HG02571 (cell line): ENCODE data around the gene LAMP2.
"Not testable (repeated sequence)": the region's sequence is repeated elsewhere in the genome, so short reads cannot be mapped to it uniquely, and the experiment has no call there.

Experiments used
- ATAC-seq: cut with Tn5 transposase; IDR thresholded peaks from one replicate; pipeline ENCODE4 v1.9.1; 2021; ENCODE audit warnings: mild to moderate bottlenecking, moderate library complexity; ENCODE audit not compliant: unreplicated experiment

LAMP2 gene

GRCh38 chrX:120468825-120469525 lies at the start of gene LAMP2:
LAMP2 (minus strand) TSS chrX:120469296; CDS start chrX:120469169, 127 bp downstream.
- peak; percentile 99 for ATAC-seq

- ATAC-seq: no peak
Measured at GRCh38 chrX:120517936-120518335, 48.8 kb upstream of the LAMP2 start.

- ATAC-seq: no peak
Measured at GRCh38 chrX:120514236-120514635, 45.1 kb upstream of the LAMP2 start.

GRCh38 chrX:120512627-120513026 lies 43.5 kb upstream of the LAMP2 start:
- no peak for ATAC-seq

GRCh38 chrX:120512222-120512621 lies 43.1 kb upstream of the LAMP2 start:
- no peak for ATAC-seq

GRCh38 chrX:120504569-120504968 lies 35.5 kb upstream of the LAMP2 start:
- ATAC-seq: no peak

GRCh38 chrX:120499301-120500072 lies 30.4 kb upstream of the LAMP2 start:
- no peak for ATAC-seq

- not testable (repeated sequence) for ATAC-seq
Measured at GRCh38 chrX:120490119-120490518, 21.0 kb upstream of the LAMP2 start.

- ATAC-seq: no peak
Measured at GRCh38 chrX:120486786-120487185, 17.7 kb upstream of the LAMP2 start.

- ATAC-seq: peak; percentile 65
Measured at GRCh38 chrX:120485638-120486520, 16.8 kb upstream of the LAMP2 start.

- no peak for ATAC-seq
Measured at GRCh38 chrX:120485315-120485637, 16.2 kb upstream of the LAMP2 start.

- no peak for ATAC-seq
Measured at GRCh38 chrX:120477453-120477852, 8.4 kb upstream of the LAMP2 start.

GRCh38 chrX:120476714-120477113 lies 7.6 kb upstream of the LAMP2 start:
- no peak for ATAC-seq

GRCh38 chrX:120475447-120475846 lies 6.4 kb upstream of the LAMP2 start:
- not testable (repeated sequence) for ATAC-seq

GRCh38 chrX:120474085-120474484 lies 5.0 kb upstream of the LAMP2 start:
- no peak for ATAC-seq

GRCh38 chrX:120469657-120470056 lies 561 bp upstream of the LAMP2 start:
- peak; percentile 5 for ATAC-seq

GRCh38 chrX:120468479-120468824 lies 644 bp downstream of the LAMP2 start:
- ATAC-seq: no peak

- no peak for ATAC-seq
Measured at GRCh38 chrX:120468071-120468470, 1.0 kb downstream of the LAMP2 start.

GRCh38 chrX:120464411-120464810 lies 4.7 kb downstream of the LAMP2 start:
- no peak for ATAC-seq

- ATAC-seq: no peak
Measured at GRCh38 chrX:120463241-120463640, 5.9 kb downstream of the LAMP2 start.

- no peak for ATAC-seq
Measured at GRCh38 chrX:120462370-120462769, 6.7 kb downstream of the LAMP2 start.

- ATAC-seq: no peak
Measured at GRCh38 chrX:120459309-120459708, 9.8 kb downstream of the LAMP2 start.
